Stimulated activated CD4-positive, alpha-beta T cell treated with anti-CD3 and anti-CD28 coated beads, Interleukin-2, amount 100 ng/mL, for 4 hours (primary cell): ENCODE data around the gene RAET1E.
A peak's percentile ranks its signal among the peaks of the same experiment; 100 is the strongest.
"Not testable (repeated sequence)": the region's sequence is repeated elsewhere in the genome, so short reads cannot be mapped to it uniquely, and the experiment has no call there.

Experiments used
- DNase-seq: peaks from one replicate; pipeline ENCODE4 v3.0.0-alpha.2; 2020; ENCODE audit warnings: low read depth

The RAET1E gene, protein sequence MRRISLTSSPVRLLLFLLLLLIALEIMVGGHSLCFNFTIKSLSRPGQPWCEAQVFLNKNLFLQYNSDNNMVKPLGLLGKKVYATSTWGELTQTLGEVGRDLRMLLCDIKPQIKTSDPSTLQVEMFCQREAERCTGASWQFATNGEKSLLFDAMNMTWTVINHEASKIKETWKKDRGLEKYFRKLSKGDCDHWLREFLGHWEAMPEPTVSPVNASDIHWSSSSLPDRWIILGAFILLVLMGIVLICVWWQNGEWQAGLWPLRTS

GRCh38 chr6:149897855-149898744 is at the start of gene RAET1E:
Gene RAET1E, minus strand, starts transcription at chr6:149898113. Its CDS starts 7,212 bp downstream, at chr6:149890901.
- DNase-seq = no peak

DNA sequence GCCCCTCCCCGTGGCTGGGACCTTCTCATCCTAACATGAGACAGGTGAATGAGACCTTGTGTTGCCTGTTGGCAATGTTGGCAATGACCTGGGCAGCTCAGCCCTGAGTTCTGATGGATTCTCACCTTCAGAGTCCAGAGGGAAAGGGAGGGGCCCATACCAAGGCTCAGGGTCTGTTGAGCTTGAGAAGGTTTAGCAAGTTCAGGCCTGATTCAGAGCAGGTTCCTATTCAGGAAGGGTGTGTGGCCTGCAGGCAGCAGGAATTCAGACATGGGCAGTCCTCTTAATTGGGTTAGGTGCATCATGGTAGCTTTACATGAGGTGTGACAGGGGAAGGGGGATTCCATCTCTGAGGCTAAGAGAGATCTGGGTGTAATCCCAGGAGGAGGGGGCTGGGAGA is 49.6 kb upstream of the RAET1E start:
- DNase-seq = not testable (repeated sequence)

- not testable (repeated sequence) for DNase-seq
Observed at GRCh38 chr6:149946631-149947030, 48.7 kb upstream of the RAET1E start.

- DNase-seq = not testable (repeated sequence)
Observed at GRCh38 chr6:149945276-149945675, 47.4 kb upstream of the RAET1E start.

DNA sequence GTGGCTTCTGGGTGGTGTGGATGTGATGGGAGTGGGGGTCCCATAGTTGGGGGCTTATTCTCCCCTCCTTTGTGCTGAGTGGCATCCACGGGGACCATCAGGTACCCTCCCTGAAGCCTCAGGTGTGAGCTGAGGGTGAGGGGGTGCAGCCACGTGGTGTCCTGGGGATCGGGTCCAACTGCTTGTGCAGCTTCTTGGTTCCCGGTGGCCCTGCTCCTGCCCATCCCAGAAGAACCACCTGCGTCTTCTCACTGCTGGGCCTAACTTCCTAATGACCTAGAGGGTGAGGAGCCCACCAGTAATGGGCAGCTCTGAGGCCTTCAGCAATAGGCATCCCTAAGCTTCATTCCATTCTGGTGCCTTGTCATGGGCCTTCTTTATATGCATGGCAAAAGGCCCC is 45.4 kb upstream of the RAET1E start:
- not testable (repeated sequence) for DNase-seq

GRCh38 chr6:149942461-149942829 is 44.5 kb upstream of the RAET1E start:
- no peak for DNase-seq

DNA sequence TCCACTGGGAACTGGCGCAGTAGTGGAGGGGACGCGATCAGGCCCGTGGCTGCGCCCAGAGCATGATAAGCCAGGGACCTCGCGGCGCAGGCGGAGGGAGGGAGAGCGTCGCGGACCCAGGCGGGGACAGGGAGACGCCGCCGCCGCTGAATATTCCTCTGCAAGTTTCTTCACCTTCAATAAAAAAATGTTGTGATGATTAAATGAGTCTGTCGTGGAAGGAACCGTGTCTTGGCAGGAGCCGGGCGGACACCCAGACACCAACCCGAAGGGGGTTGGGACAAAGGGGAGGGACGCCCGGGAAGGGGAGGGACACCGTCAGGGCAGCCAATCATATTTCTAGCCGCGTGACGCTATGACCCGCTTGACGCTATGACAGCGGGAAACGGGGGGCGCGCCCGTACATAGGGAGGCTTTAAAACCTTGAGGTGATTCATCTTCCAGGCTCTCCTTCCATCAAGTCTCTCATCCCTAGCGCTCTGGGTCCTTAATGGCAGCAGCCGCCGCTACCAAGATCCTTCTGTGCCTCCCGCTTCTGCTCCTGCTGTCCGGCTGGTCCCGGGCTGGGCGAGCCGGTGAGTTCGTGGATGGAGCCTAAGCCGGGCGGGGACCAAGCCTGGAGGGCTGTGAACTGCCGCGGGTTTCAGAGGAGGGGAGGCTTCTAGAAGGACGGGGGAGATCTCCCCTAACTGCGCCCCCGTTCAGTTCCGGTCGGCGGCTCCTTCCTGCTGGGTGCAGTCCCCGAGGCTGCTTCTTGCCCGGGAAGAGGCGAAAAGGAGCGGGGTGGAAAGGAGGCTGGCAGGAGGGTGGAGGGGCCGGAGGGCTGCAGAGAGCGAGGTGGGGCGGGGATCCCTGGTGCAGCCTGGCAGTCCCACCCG is 43.9 kb upstream of the RAET1E start, which contains the start of gene ULBP2:
TSS of gene ULBP2 (plus strand) at position 432 of the 878 bp plus-strand sequence. CDS start at position 491, 59 bp downstream.
- DNase-seq = peak; percentile 89

GRCh38 chr6:149940672-149940982 is 42.7 kb upstream of the RAET1E start:
- DNase-seq = no peak

DNA sequence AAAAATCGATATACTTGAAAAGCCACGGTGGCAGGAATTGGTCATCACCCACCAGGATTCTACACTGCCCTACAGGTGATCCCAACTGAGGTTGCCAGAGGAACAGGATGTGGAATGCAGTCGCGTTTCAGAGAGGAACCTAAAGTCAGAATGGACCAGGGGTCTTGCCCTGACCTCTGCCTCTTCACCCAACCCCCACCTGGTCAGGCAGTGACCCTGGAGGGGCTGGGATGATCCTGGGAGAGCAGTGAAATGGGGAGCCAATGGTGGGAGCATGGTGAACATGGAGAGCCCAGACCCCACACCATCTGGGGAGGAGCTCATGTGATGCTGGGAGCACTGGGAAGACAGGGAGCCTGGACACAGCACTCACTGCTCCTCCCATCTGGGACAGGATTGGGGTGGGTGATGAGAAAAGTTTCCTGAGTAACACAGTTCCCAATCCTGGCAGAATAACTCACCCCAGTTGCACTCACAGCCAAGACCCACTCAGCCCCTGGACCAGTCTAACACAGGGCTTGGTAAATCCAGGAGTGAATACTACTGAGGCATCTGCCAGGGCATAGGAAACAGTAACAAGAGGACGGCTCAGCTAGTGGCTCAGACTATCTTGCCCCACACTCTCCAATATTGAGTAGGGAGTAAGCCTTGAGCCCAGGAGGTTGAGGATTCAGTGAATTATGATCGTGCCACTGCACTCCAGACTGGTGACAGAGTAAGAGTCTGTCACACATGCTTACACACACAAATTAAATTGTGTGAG is 42.2 kb upstream of the RAET1E start:
- no peak for DNase-seq

DNA sequence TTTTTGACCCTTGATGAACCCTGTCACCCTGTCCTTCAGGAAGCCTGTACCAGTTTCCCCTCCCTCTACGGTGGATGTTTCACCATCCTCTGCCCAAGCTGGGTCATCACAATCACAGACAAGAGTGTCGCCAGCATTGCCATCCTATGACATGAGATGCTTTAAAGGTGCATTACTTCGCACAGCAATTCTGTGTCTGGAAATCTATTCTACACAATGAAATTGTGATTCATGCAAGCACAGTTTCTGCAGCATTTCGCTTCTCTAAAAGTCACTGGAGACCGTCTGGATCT is 41.4 kb upstream of the RAET1E start:
- DNase-seq = no peak

GRCh38 chr6:149938571-149939355 is 40.9 kb upstream of the RAET1E start:
- DNase-seq = peak; percentile 19

GRCh38 chr6:149938013-149938570 is 40.2 kb upstream of the RAET1E start:
- not testable (repeated sequence) for DNase-seq

- DNase-seq = no peak
Observed at GRCh38 chr6:149936743-149937142, 38.8 kb upstream of the RAET1E start.

- DNase-seq = no peak
Observed at GRCh38 chr6:149935668-149936067, 37.8 kb upstream of the RAET1E start.

DNA sequence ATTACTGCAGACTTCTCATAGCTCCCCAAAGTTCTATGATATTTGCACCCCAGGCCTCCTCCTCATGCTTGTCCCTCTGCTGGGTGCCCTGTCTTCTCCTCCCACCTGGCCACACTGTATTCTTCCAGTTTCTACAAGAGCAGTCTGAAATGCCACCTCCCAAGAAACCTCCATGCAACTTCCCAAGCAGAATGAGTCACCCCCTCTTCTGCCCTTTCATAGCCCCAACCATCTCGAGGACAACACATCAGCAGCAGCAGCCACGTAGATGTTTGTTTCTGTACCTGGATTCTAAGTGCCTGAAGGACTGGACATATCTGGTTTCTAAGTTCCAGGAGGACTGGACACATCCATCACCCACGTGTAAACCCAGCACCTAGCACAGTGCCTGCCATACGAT is 37.3 kb upstream of the RAET1E start:
- DNase-seq = no peak

- peak; percentile 51 for DNase-seq
Observed at GRCh38 chr6:149934249-149935156, 36.6 kb upstream of the RAET1E start.

- DNase-seq = no peak
Observed at GRCh38 chr6:149933461-149933860, 35.5 kb upstream of the RAET1E start.

DNA sequence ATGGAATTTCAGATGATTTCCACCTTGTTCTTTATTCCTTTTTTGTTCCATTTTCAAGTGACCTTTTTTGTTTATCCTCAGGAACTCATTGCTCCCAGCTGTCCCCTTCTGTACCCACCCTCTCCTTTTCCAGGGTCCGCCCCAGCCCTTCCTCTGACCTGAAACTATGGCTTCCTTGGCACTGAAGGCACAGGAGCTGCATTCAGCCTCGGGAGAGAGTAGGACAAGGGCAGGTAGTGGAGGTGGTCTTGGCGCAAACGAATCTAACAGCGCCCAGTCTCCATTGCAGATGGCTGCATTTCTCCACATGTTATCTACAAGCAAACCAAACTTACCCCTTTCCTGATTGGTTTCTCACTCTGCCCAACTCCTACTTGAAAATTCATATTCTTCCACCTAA is 35.1 kb upstream of the RAET1E start:
- DNase-seq = no peak

DNA sequence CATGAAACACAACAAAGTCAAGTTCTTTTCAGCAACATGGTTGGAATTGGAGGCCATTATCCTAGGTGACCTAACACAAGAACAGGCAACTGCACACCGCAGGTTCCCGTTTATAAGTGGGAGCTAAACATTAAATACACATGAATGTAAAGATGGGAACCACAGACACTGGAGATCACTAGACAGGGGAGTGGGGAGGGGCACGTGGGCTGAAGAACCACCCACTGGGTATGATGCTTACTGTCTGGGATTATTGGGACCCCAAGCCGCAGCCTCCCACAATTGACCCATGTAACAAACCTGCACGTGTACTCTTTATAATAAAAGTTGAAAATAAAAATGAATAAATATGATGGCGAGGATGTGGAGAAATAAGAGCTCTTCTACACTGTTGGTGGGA is 33.6 kb upstream of the RAET1E start:
- no peak for DNase-seq

GRCh38 chr6:149929422-149929821 is 31.5 kb upstream of the RAET1E start:
- DNase-seq = no peak
